IMR-90 (cell line): ENCODE results near the gene ARHGAP32. TPM values are rescaled to one million over a fixed set of nuclear protein-coding genes. Genes with fewer than 3 reads are reported as not detected.

Source experiments
- ATAC-seq: fragments of 200-7000 bp; cut with Tn5 transposase; 2 replicates; pipeline ENCODE4 v1.9.1; 2020; ENCODE audit warnings: low read depth, mild to moderate bottlenecking, moderate library complexity
- BruUV-seq: library from RNA; stranded (reverse); fragments of 400-500 nt; replicated peaks from 2 replicates; lab custom pipeline; 2021; lab: Mats Ljungman, UMichigan
- CTCF ChIA-PET: fragments of 300-600 bp; formaldehyde crosslinking; extraction: SDS; loops from one replicate; lab custom pipeline; 2021; ENCODE audit warnings: antibody characterized with exemption; lab: Yijun Ruan, JAX
- POLR2A ChIA-PET: fragments of 300-600 bp; sonication (Branson Sonifier 250); formaldehyde crosslinking; loops from one replicate; lab custom pipeline; 2022; ENCODE audit warnings: antibody characterized with exemption; ENCODE audit not compliant: unreplicated experiment; lab: Charles Lee
- DNase-seq: peaks from one replicate; pipeline ENCODE4 v3.0.0; 2013
- H2AFZ ChIP-seq: replicated peaks from 2 replicates; pipeline ENCODE3; 2013; ENCODE audit warnings: low read length, mild to moderate bottlenecking; ENCODE audit not compliant: poor library complexity
- H2AK5ac ChIP-seq: 2 replicates; pipeline ENCODE4 v1.6.1; 2013; ENCODE audit warnings: low read depth, low read length, inconsistent platforms
- H2AK9ac ChIP-seq: replicated peaks from 2 replicates; pipeline ENCODE3; 2013; ENCODE audit warnings: mild to moderate bottlenecking, low read depth, low read length, moderate library complexity; ENCODE audit not compliant: poor library complexity
- H2BK120ac ChIP-seq: 2 replicates; pipeline ENCODE4 v1.6.1; 2013; ENCODE audit warnings: low read depth, low read length, inconsistent platforms
- H2BK15ac ChIP-seq: 3 replicates; pipeline ENCODE4 v1.6.1; 2013; ENCODE audit warnings: low read depth, low read length, inconsistent platforms
- H2BK20ac ChIP-seq: 2 replicates; pipeline ENCODE4 v1.6.1; 2013; ENCODE audit warnings: low read depth, mild to moderate bottlenecking, inconsistent platforms, low read length, moderate library complexity
- H2BK5ac ChIP-seq: 2 replicates; pipeline ENCODE4 v1.6.1; 2013; ENCODE audit warnings: mild to moderate bottlenecking, low read depth, low read length, inconsistent platforms; ENCODE audit not compliant: poor library complexity, severe bottlenecking
- H3K14ac ChIP-seq: replicated peaks from 2 replicates; pipeline ENCODE4 v1.6.1; 2013; ENCODE audit warnings: low read depth, low read length, inconsistent platforms
- H3K18ac ChIP-seq: 2 replicates; pipeline ENCODE4 v1.6.1; 2013; ENCODE audit warnings: low read depth, low read length, control low read depth
- H3K23ac ChIP-seq: 2 replicates; pipeline ENCODE4 v1.6.1; 2013; ENCODE audit warnings: low read depth, low read length, inconsistent platforms
- H3K27ac ChIP-seq: 2 replicates; pipeline ENCODE4 v1.5.1; 2013; ENCODE audit warnings: mild to moderate bottlenecking, control low read depth, low read length; ENCODE audit not compliant: insufficient read depth
- H3K27me3 ChIP-seq: 2 replicates; pipeline ENCODE4 v1.6.1; 2013; ENCODE audit warnings: low read length; ENCODE audit not compliant: control insufficient read depth, insufficient read depth
- H3K36me3 ChIP-seq: 2 replicates; pipeline ENCODE4 v1.6.1; 2013; ENCODE audit warnings: low read length, mixed read lengths; ENCODE audit not compliant: control insufficient read depth, insufficient read depth
- H3K4ac ChIP-seq: 2 replicates; pipeline ENCODE4 v1.6.1; 2013; ENCODE audit warnings: low read depth, low read length, inconsistent platforms
- H3K4me1 ChIP-seq: 2 replicates; pipeline ENCODE4 v1.6.1; 2013; ENCODE audit warnings: low read length, mixed read lengths; ENCODE audit not compliant: control insufficient read depth, insufficient read depth
- H3K4me2 ChIP-seq: 2 replicates; pipeline ENCODE4 v1.6.1; 2013; ENCODE audit warnings: low read depth, mild to moderate bottlenecking, control low read depth, low read length, moderate library complexity
- H3K4me3 ChIP-seq: 2 replicates; pipeline ENCODE4 v1.5.1; 2013; ENCODE audit warnings: low read depth, mild to moderate bottlenecking, control low read depth, low read length, moderate library complexity; ENCODE audit not compliant: insufficient read depth
- H3K56ac ChIP-seq: 2 replicates; pipeline ENCODE4 v1.6.1; 2013; ENCODE audit warnings: low read length, inconsistent platforms; ENCODE audit not compliant: insufficient read depth; ENCODE audit errors: extremely low read depth
- H3K79me1 ChIP-seq, 2 experiments: 2 replicates each; pipeline ENCODE4 v1.6.1; 2013; ENCODE audit warnings: low read length in 2 of 2, inconsistent platforms in 1 of 2, low read depth in 1 of 2
- H3K9ac ChIP-seq: 2 replicates; pipeline ENCODE4 v1.6.1; 2013; ENCODE audit warnings: low read depth, low read length, control low read depth
- H3K9me1 ChIP-seq: 2 replicates; pipeline ENCODE4 v1.6.1; 2013; ENCODE audit warnings: low read length, inconsistent platforms; ENCODE audit not compliant: insufficient read depth
- H3K9me3 ChIP-seq: 2 replicates; pipeline ENCODE4 v1.6.1; 2013; ENCODE audit warnings: low read length; ENCODE audit not compliant: control insufficient read depth, insufficient read depth
- H4K20me1 ChIP-seq: 2 replicates; pipeline ENCODE4 v1.6.1; 2013; ENCODE audit warnings: low read length, inconsistent platforms; ENCODE audit not compliant: insufficient read depth
- H4K5ac ChIP-seq: 2 replicates; pipeline ENCODE4 v1.6.1; 2013; ENCODE audit warnings: mild to moderate bottlenecking, low read depth, low read length, control low read depth
- H4K8ac ChIP-seq, 2 experiments: 2 replicates each; pipeline ENCODE4 v1.6.1; 2013; ENCODE audit warnings: low read depth in 2 of 2, low read length in 2 of 2, control low read depth in 1 of 2, inconsistent platforms in 1 of 2
- H4K91ac ChIP-seq: 2 replicates; pipeline ENCODE4 v1.6.1; 2013; ENCODE audit warnings: low read depth, low read length, inconsistent platforms; ENCODE audit not compliant: insufficient read depth
- BHLHE40 ChIP-seq: fragments of 150-350 bp; IDR thresholded peaks from 2 replicates; pipeline ENCODE4 v1.6.1; 2016; ENCODE audit warnings: mild to moderate bottlenecking, low read depth, low read length
- CEBPB ChIP-seq: IDR thresholded peaks from 2 replicates; pipeline ENCODE4 v1.6.1; 2012; ENCODE audit warnings: low read depth, low read length, improper control_type of control experiment
- CHD1 ChIP-seq: IDR thresholded peaks from 2 replicates; pipeline ENCODE4 v1.6.1; 2012; ENCODE audit warnings: low read depth, low read length, improper control_type of control experiment
- CTCF ChIP-seq: conservative IDR thresholded peaks from 2 replicates; pipeline ENCODE4 v1.5.1; 2012; ENCODE audit warnings: mild to moderate bottlenecking, low read depth, low read length, improper control_type of control experiment
- ELK1 ChIP-seq: fragments of 150-350 bp; IDR thresholded peaks from 2 replicates; pipeline ENCODE4 v1.6.1; 2016; ENCODE audit warnings: low read depth, mild to moderate bottlenecking, low read length, moderate library complexity, borderline replicate concordance
- FOS ChIP-seq: fragments of 150-350 bp; IDR thresholded peaks from 2 replicates; pipeline ENCODE4 v1.6.1; 2016; ENCODE audit warnings: low read depth, low read length
- MAFK ChIP-seq: IDR thresholded peaks from 2 replicates; pipeline ENCODE4 v1.6.1; 2012; ENCODE audit warnings: low read depth, low read length, improper control_type of control experiment
- MAZ ChIP-seq: IDR thresholded peaks from 2 replicates; pipeline ENCODE4 v1.6.1; 2012; ENCODE audit warnings: low read depth, mild to moderate bottlenecking, low read length, improper control_type of control experiment, moderate library complexity, borderline replicate concordance
- MXI1 ChIP-seq: IDR thresholded peaks from 2 replicates; pipeline ENCODE4 v1.6.1; 2012; ENCODE audit warnings: low read depth, mild to moderate bottlenecking, low read length, moderate library complexity, borderline replicate concordance
- NFE2L2 ChIP-seq: fragments of 150-350 bp; IDR thresholded peaks from 2 replicates; pipeline ENCODE4 v1.6.1; 2016; ENCODE audit warnings: low read depth, mild to moderate bottlenecking, low read length
- POLR2A ChIP-seq: IDR thresholded peaks from 2 replicates; pipeline ENCODE4 v1.6.1; 2012; ENCODE audit warnings: mild to moderate bottlenecking, low read depth, low read length
- RAD21 ChIP-seq: IDR thresholded peaks from 2 replicates; pipeline ENCODE4 v1.6.1; 2012; ENCODE audit warnings: low read length, improper control_type of control experiment
- RCOR1 ChIP-seq: IDR thresholded peaks from 2 replicates; pipeline ENCODE4 v1.6.1; 2012; ENCODE audit warnings: mild to moderate bottlenecking, low read length, improper control_type of control experiment; ENCODE audit not compliant: insufficient replicate concordance
- RFX5 ChIP-seq: IDR thresholded peaks from 2 replicates; pipeline ENCODE4 v1.8.0; 2012; ENCODE audit warnings: low read depth, mild to moderate bottlenecking, low read length, moderate library complexity
- SMC3 ChIP-seq: fragments of 150-350 bp; IDR thresholded peaks from 2 replicates; pipeline ENCODE4 v1.6.1; 2016; ENCODE audit warnings: low read depth, mild to moderate bottlenecking, antibody characterized with exemption, low read length, moderate library complexity
- USF2 ChIP-seq: fragments of 150-350 bp; IDR thresholded peaks from 2 replicates; pipeline ENCODE4 v1.6.1; 2017; ENCODE audit warnings: mild to moderate bottlenecking, antibody characterized with exemption, low read length, low read depth
- WGBS, 2 experiments: methylation state at CpG; one replicate each; pipeline versions ENCODE4 v1.1.5 to v1.1.7; 2013; ENCODE audit warnings: missing lambda C conversion rate in 2 of 2; ENCODE audit not compliant: insufficient read length in 1 of 2; ENCODE audit errors: extremely low coverage in 2 of 2; 5-methylcytosine and 5-hydroxymethylcytosine counted together
- dilution Hi-C: fragments of 300-500 bp; cut with HindIII; formaldehyde crosslinking; loops from one replicate; pipeline ENCODE4 v1.14.3; 2018; ENCODE audit warnings: low sequenced_read_pairs; ENCODE audit not compliant: unreplicated experiment
- in situ Hi-C: fragments of 300-500 bp; cut with MboI; formaldehyde crosslinking; loops from 3 replicates; pipeline ENCODE4 v1.14.3; 2019; ENCODE audit warnings: low sequenced_read_pairs, inconsistent platforms, mixed read lengths
- intact Hi-C: fragments of 100-400 bp; cut with micrococcal nuclease; formaldehyde crosslinking; loops from 2 replicates; pipeline ENCODE4 v1.10.0; 2022
- polyA plus RNA-seq, 3 experiments: library from polyadenylated mRNA; depleted of rRNA; stranded (reverse); fragments of >200 nt; gene quantifications; 2 replicates each; pipeline ENCODE4 v1.2.3, GENCODE V29; 2012; ENCODE audit warnings: low replicate concordance in 1 of 3
- total RNA-seq: library from RNA; depleted of rRNA; stranded (reverse); fragments of >200 nt; gene quantifications from 2 replicates; pipeline ENCODE4 v1.2.3, GENCODE V29; 2012

ARHGAP32 gene
- total and polyA plus RNA-seq, 2 of the 4 experiments (the other 2 are of a cell fraction), result 4.1 to 8.4 TPM

GRCh38 chr11:128940603-128941002 lies 251.5 kb downstream of the ARHGAP32 start:
- no peak overlapping the region for H3K27ac ChIP-seq
- no peak for TF ChIP-seq MAFK
- no peak for TF ChIP-seq RAD21
- TF ChIP-seq MXI1, result no peak
- TF ChIP-seq CEBPB, result no peak
- TF ChIP-seq FOS, result no peak
- TF ChIP-seq CTCF, result no peak
- no peak for TF ChIP-seq NFE2L2
- no peak for TF ChIP-seq USF2
- TF ChIP-seq RCOR1, result no peak
- TF ChIP-seq MAZ, result no peak
- TF ChIP-seq ELK1, result no peak
- TF ChIP-seq RFX5, result no peak
- no peak for TF ChIP-seq BHLHE40
- no peak for TF ChIP-seq POLR2A
- no peak for TF ChIP-seq SMC3
- TF ChIP-seq CHD1, result no peak
- ChIA-PET POLR2A (no interaction called here), CTCF (interaction anchor here (0.5 to 1.5 kb wide), 3 partner anchors 16 to 148 kb away, joined by 4 to 9 read pairs (median 7); no protein-coding TSS in a partner anchor)
- no peak overlapping the region for H4K5ac ChIP-seq
- no peaks in the 10 kb centered on the region for H4K20me1 ChIP-seq
- H3K9me1 ChIP-seq, result no peaks in the 10 kb centered on the region
- no peak for ATAC-seq
- H3K36me3 ChIP-seq, result no peaks in the 10 kb centered on the region
- H2BK15ac ChIP-seq, result no peak overlapping the region
- 80% methylated on average over 3 of the region's 15 CpGs; no CpG with 5 or more reads in 1 of the 2 experiments for WGBS, 2 experiments
- no peak overlapping the region for H3K4ac ChIP-seq
- no TSS peak for BruUV-seq
- in situ Hi-C loops (no loop called here), intact Hi-C loops (no loop called here), dilution Hi-C loops (no loop called here)
- H4K8ac ChIP-seq, result no peak overlapping the region
- H3K4me2 ChIP-seq, result no peak overlapping the region
- H3K56ac ChIP-seq, result no peak overlapping the region
- no peaks in the 10 kb centered on the region; the same call in 1 of the 2 replicates for H3K4me1 ChIP-seq
- no peak overlapping the region for H2AK9ac ChIP-seq
- no peak overlapping the region for H3K23ac ChIP-seq
- no peak overlapping the region for H2BK20ac ChIP-seq
- H3K9ac ChIP-seq, result no peak overlapping the region
- no peak overlapping the region for H2BK120ac ChIP-seq
- H3K14ac ChIP-seq, result no peak overlapping the region
- no peak overlapping the region for H2AFZ ChIP-seq
- H3K18ac ChIP-seq, result no peak overlapping the region
- peaks cover 32% of the 10 kb centered on the region for H3K27me3 ChIP-seq
- H4K91ac ChIP-seq, result no peak overlapping the region
- no peaks in the 10 kb centered on the region for H3K79me1 ChIP-seq
- DNase-seq, result no peak
- no peak overlapping the region for H2BK5ac ChIP-seq
- H3K9me3 ChIP-seq, result no peaks in the 10 kb centered on the region
- no peak overlapping the region for H3K4me3 ChIP-seq
- no peak overlapping the region for H2AK5ac ChIP-seq
